Measurements from ENCODE around the gene ATP13A3. TPM values are rescaled to one million over a fixed set of nuclear protein-coding genes. Genes with fewer than 3 reads are reported as not detected.

The ATP13A3 gene
- total and polyA plus RNA-seq, 2 donors (not counting 1 experiment from before 2014, with no cell fraction given): 6.1 to 61.1 TPM

DNA sequence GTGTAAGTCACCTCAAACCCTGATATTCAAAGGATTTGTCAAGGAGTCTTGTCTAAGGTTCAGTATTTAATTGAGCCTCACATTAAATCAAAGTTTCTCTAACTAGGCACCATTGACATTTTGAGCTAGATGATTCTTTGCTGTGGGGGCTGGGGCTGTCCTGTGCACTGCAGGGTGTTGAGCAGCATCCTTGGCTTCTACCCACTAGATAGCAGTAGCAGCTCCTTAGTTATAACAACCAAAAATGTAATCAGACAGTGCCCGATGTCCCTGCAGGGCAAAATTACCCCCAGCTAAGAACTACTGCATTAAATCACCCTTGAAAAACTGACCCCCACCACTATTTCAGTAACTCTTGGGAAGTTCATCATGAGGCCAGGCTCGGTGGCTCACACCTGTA lies 17.3 kb upstream of the ATP13A3 start:
- no peak for ATAC-seq (ENCODE audit: low read depth)

DNA sequence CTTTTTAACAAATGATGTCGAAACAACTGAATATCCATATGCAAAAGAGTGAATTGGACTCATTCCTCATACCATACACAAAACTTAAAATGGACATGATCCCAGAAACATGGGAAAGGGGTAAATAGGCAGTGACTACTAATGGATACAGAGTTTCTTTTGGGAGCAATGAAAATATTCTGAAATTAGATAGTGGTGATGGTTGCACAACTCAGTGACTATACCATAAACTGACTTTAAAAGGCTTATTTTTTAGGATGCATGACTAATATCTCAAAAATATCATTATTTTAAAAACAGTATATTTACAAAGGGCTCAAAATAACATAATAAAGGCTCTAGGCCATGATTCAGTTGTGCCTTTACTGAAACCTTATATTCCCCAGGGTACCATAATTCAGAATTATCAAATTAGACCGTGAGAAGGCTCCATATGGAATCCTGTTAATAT lies 16.3 kb upstream of the ATP13A3 start:
- Histone ChIP-seq H4K20me1 (ENCODE audit: control insufficient read depth, insufficient read depth, low read length, poor library complexity, severe bottlenecking) (no peaks in the 10 kb centered on the region), H2AFZ (ENCODE audit: insufficient read depth, low read depth, low read length, poor library complexity, severe bottlenecking) (no peak overlapping the region), H3K4me2 (replicated peaks; ENCODE audit: low read depth, low read length, poor library complexity, severe bottlenecking) (no peak overlapping the region), H3K36me3 (replicated peaks in 1 of 2; ENCODE audit: control extremely low read depth in 1 of 2, control insufficient read depth in 1 of 2, extremely low read depth in 1 of 2, insufficient read depth in 2 of 2, low read length in 1 of 2) (no peaks in the 10 kb centered on the region), H3K4me3 (ENCODE audit: control extremely low read depth in 1 of 5, extremely low read depth in 1 of 5, insufficient read depth in 1 of 5, low read depth in 2 of 5, low read length in 4 of 5) (no peak overlapping the region), H3K9ac (ENCODE audit: low read length) (no peak overlapping the region), H3K27ac (ENCODE audit: low read length in 2 of 2) (no peak overlapping the region), H3K27me3 (replicated peaks in 1 of 4; ENCODE audit: control extremely low read depth in 1 of 4, control insufficient read depth in 3 of 4, insufficient read depth in 4 of 4, low read length in 3 of 4) (no peaks in the 10 kb centered on the region), H3K79me2 (ENCODE audit: control insufficient read depth, insufficient read depth, low read length) (no peaks in the 10 kb centered on the region), H3K4me1 (ENCODE audit: control insufficient read depth in 2 of 2, insufficient read depth in 2 of 2, low read length in 2 of 2) (peaks cover 0 to 4% of the 10 kb centered on the region in 2 donors), H3K9me3 (ENCODE audit: control extremely low read depth in 1 of 3, control insufficient read depth in 2 of 3, insufficient read depth in 1 of 3, low read length in 2 of 3) (peaks cover 0 to 4% (median 0%) of the 10 kb centered on the region in 3 donors)
- no peak for DNase-seq
- intact Hi-C loops (cut with micrococcal nuclease): no loop called here
- ChIA-PET POLR2A (interaction anchor here (0.6 kb wide), 1 partner anchor 36 kb away, joined by 3 read pairs; no protein-coding TSS in a partner anchor), CTCF (interaction anchor here (1.1 kb wide), 1 partner anchor 31 kb away, joined by 4 read pairs; no protein-coding TSS in a partner anchor)
- H3K27ac Mint-ChIP-seq: no peak overlapping the region
- H3K4me1 Mint-ChIP-seq: peaks cover under 1% of the 10 kb centered on the region
- ATAC-seq (ENCODE audit: low read depth): no peak
- TF ChIP-seq, protein P1, sequence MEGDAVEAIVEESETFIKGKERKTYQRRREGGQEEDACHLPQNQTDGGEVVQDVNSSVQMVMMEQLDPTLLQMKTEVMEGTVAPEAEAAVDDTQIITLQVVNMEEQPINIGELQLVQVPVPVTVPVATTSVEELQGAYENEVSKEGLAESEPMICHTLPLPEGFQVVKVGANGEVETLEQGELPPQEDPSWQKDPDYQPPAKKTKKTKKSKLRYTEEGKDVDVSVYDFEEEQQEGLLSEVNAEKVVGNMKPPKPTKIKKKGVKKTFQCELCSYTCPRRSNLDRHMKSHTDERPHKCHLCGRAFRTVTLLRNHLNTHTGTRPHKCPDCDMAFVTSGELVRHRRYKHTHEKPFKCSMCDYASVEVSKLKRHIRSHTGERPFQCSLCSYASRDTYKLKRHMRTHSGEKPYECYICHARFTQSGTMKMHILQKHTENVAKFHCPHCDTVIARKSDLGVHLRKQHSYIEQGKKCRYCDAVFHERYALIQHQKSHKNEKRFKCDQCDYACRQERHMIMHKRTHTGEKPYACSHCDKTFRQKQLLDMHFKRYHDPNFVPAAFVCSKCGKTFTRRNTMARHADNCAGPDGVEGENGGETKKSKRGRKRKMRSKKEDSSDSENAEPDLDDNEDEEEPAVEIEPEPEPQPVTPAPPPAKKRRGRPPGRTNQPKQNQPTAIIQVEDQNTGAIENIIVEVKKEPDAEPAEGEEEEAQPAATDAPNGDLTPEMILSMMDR (IDR thresholded peaks at IDR 0.05): no peak
- H3K4me3 Mint-ChIP-seq: no peak overlapping the region
- no peaks in the 10 kb centered on the region for H3K9me3 Mint-ChIP-seq (ENCODE audit: insufficient read depth)
- no CpG with 5 or more reads among the region's 2 CpGs for WGBS (ENCODE audit: insufficient coverage)
- no peaks in the 10 kb centered on the region for H3K27me3 Mint-ChIP-seq

More for the DNA sequence above, 17.3 kb upstream of the ATP13A3 start:
- H4K20me1 ChIP-seq (ENCODE audit: control insufficient read depth, insufficient read depth, low read length, poor library complexity, severe bottlenecking): no peaks in the 10 kb centered on the region
- intact Hi-C loops (cut with micrococcal nuclease): no loop called here
- no peaks in the 10 kb centered on the region for H3K9me3 Mint-ChIP-seq (ENCODE audit: insufficient read depth)
- H3K4me1 ChIP-seq (ENCODE audit: control insufficient read depth in 2 of 2, insufficient read depth in 2 of 2, low read length in 2 of 2): no peaks in the 10 kb centered on the region
- ChIA-PET CTCF (no interaction called here), POLR2A (no interaction called here)
- no peak for TF ChIP-seq EZH2 (IDR thresholded peaks at IDR 0.05; ENCODE audit: borderline replicate concordance, insufficient read depth, low read depth, low read length, poor library complexity, severe bottlenecking)
- TF ChIP-seq, protein P1 (IDR thresholded peaks at IDR 0.05): no peak
- H3K27me3 Mint-ChIP-seq: no peaks in the 10 kb centered on the region
- H3K36me3 ChIP-seq (replicated peaks in 1 of 2; ENCODE audit: control extremely low read depth in 1 of 2, control insufficient read depth in 1 of 2, extremely low read depth in 1 of 2, insufficient read depth in 2 of 2, low read length in 1 of 2): no peaks in the 10 kb centered on the region
- H3K4me1 Mint-ChIP-seq: no peaks in the 10 kb centered on the region
- H3K4me3 ChIP-seq (ENCODE audit: control extremely low read depth in 1 of 5, extremely low read depth in 1 of 5, insufficient read depth in 1 of 5, low read depth in 2 of 5, low read length in 4 of 5): no peak overlapping the region
- no peak overlapping the region for H3K27ac ChIP-seq (ENCODE audit: low read length in 2 of 2)
- DNase-seq: no peak
- no peak overlapping the region for H2AFZ ChIP-seq (ENCODE audit: insufficient read depth, low read depth, low read length, poor library complexity, severe bottlenecking)
- no peak overlapping the region for H3K9ac ChIP-seq (ENCODE audit: low read length)
- H3K4me3 Mint-ChIP-seq: no peak overlapping the region
- 95% methylated on average over 2 of the region's 2 CpGs for WGBS (ENCODE audit: insufficient coverage)
- H3K9me3 ChIP-seq (ENCODE audit: control extremely low read depth in 1 of 3, control insufficient read depth in 2 of 3, insufficient read depth in 1 of 3, low read length in 2 of 3): peaks cover 0 to 4% (median 0%) of the 10 kb centered on the region in 3 donors
- H3K27me3 ChIP-seq (replicated peaks in 1 of 4; ENCODE audit: control extremely low read depth in 1 of 4, control insufficient read depth in 3 of 4, insufficient read depth in 4 of 4, low read length in 3 of 4): no peaks in the 10 kb centered on the region
- H3K4me2 ChIP-seq (replicated peaks; ENCODE audit: low read depth, low read length, poor library complexity, severe bottlenecking): no peak overlapping the region
- no peaks in the 10 kb centered on the region for H3K79me2 ChIP-seq (ENCODE audit: control insufficient read depth, insufficient read depth, low read length)
- no peak overlapping the region for H3K27ac Mint-ChIP-seq

All from B cell (primary cell).